Measurements from ENCODE around the gene CCDC82.

CCDC82 gene

DNA sequence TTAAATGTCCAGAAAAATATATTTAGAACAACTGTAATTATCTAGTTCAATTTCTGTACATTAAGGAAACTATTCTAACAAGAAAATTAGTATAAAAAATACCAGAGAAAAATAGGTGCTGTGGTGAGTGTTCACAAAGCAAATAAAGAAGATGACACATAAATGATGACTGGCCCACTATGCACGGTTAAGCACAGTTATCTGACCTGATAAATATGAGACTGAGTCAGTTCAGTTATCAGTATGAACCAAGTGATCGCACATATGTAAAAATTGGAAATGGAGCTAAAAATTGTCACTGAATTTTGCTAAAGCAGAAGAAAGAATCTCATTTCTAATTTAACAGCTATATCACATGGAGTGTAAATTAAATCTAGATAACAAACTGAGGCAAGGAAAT lies 27.9 kb downstream of the CCDC82 start:
- DNase-seq (ENCODE audit: low spot score) = no peak

GRCh38 chr11:96358321-96358720 lies 31.4 kb downstream of the CCDC82 start:
- no peak for DNase-seq (ENCODE audit: low spot score)

DNA sequence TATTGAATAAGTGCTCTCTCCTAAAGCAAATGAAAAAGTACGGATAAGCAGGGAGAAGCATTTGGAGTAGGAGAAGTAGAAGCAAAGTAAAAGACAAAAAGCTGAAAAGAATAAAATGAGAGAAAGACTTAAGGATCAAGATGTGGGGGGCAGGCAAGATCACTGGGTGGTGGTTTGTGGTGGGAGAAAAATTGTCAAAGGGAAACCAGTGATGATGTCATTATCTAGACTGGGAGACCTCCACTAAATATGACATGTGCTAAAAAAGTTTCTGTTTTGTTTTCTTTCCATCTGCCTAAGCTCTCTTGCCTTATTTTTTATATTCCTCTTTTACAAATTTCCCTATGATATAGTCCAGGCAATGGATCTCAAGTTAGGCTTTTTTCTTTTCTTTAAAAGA lies 31.9 kb downstream of the CCDC82 start:
- DNase-seq (ENCODE audit: low spot score) = no peak

DNA sequence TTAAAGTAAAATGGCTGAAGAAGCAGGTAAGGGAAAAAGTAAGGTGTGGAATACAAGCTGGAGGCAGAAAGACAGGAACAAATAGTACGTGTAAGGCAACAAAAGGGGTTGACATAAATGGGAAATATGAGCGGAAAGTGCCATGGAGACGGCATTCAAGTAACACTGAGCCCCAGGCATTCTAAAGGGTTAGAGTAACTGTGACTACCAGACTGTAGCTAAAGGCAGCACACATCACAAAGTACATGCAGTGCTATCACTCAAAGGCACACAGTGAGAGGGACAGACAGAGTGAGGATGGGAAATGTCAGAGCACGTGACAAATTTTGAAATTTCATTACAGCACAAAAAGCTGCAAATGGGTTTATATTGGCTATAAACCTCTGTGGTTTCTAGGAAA lies 32.9 kb downstream of the CCDC82 start:
- DNase-seq (ENCODE audit: low spot score) = no peak

DNA sequence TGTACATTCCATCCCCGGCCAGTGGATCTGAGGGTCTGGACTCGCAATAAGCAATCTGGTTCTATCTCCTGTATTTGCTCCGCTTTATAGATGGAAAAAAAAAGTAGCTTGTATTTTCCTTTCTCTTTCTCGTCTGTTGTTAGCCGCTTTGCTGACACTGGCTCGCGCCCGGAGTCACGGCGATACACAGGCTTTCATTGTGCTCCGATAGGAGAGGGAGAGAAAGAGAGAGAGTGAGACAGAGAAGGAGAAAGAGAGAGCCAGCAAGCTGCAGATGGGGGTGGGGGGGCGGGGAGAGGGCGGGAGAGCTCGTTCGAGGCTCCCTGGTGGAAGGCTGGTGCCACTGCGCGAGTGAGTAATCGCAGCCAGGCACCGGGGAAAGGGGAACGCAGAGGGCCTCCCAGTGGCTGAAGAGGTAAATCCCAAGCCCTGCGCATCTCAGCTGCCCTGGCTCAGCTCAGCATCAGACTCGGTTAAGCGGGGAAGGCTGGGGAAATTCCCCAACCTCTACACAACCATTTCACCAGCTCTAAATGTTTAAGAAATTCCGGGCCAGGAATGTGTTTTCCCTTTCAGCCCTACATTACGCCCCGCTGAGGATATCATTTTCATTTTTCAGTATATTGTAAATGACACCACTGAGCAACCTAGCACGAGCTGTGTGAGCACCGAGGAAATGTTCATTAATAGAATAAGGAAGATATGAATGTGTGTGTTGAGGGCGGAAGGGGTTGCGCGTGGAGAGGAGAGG lies 46.6 kb downstream of the CCDC82 start, which contains the start of gene MAML2:
MAML2 (minus strand) TSS at position 235 of the 751 bp plus-strand sequence. CDS start 1,300 bp downstream, outside the sequence.
- peak; percentile 93 for DNase-seq (ENCODE audit: low spot score)

- DNase-seq (ENCODE audit: low spot score) = no peak
These were observed 47.4 kb downstream of the CCDC82 start for GRCh38 chr11:96342014-96342960.

GRCh38 chr11:96341211-96342013 lies 48.3 kb downstream of the CCDC82 start:
- peak; percentile 54 for DNase-seq (ENCODE audit: low spot score)

DNA sequence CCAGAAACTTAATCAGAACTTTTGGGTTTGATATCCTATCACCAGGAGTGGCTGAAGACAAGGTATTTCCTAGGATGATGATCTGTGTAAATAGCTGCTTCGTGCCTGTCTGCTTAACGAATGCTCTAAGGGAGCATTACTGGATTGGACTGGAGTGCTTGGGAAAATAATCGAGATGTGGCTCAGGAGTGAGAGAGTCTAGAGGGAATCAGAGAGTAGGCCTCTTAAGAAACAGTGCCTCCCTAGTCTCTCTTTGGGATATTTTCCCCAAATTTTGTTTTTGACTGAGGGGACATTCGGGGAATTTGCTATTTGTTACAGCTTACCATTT lies 49.2 kb downstream of the CCDC82 start:
- DNase-seq (ENCODE audit: low spot score) = no peak

- DNase-seq (ENCODE audit: low spot score) = no peak
These were observed 49.8 kb downstream of the CCDC82 start for GRCh38 chr11:96339706-96340554.

GRCh38 chr11:96338910-96339705 lies 50.6 kb downstream of the CCDC82 start:
- no peak for DNase-seq (ENCODE audit: low spot score)

DNA sequence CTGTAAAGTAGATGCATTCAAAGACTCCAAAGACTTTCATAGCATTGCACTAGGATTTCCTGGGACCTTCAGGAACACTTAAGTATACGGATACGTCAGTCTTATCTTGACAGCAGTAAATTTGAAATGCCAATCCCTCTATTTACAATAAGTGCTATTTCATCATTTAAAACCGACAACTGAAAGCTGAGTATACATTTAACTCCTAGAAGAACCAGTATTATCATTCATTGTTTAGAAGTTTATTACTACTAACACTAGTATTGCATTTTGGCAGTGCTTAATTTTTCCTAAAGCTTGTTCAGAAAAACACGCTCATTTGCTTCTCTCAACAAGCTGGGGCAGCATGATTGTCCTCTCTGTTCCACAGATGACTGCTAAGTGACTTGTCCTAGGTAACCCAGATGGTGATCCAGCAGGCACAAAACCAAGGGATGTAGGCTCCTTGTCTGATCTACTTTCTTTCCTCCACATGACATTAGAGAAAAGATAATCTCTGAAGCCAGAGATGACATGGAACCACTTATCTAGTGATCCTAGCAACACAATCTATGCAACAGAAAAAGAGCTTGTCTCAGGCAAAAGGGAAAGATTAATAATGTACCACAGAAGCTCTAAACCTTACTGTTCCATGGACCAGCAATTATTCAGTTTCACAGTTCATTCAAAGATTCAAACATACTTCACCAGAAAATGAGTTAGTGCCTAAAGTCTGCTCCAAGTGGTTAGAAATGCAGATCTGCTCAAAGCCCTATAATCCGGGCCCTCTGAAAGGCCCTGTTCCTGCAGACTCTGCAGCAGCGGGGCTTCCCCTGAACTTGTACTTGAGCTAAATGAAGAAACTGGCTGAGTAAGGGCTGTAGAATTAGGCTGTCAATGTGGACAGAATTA lies 51.9 kb downstream of the CCDC82 start:
- no peak for DNase-seq (ENCODE audit: low spot score)

- DNase-seq (ENCODE audit: low spot score) = no peak
These were observed 54.3 kb downstream of the CCDC82 start for GRCh38 chr11:96335388-96335787.

GRCh38 chr11:96334219-96334618 lies 55.5 kb downstream of the CCDC82 start:
- DNase-seq (ENCODE audit: low spot score) = no peak

DNA sequence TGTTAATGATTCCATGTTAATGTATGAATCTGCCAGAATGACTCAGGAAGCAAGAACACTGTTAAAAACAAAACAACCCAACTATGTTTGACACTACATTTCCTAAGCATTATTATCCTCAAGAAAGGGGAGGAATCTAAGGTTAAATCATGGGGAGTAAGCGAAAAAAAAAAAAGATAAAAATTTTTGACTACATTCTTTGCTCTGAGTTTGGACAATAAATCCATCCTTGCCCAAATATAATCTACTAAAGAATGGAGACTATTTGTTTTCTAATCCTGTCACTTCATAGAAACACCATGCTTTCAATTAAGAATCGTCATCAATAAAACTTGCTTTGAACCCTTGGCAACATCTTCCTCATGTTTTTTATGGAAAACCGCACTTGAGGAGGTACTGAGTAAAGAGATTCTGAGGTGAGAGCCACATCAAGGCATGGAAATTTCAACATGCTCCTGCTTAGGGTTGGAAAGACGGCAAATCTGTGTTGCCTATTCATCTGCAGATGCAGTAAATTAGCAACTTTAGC lies 56.5 kb downstream of the CCDC82 start:
- no peak for DNase-seq (ENCODE audit: low spot score)

GRCh38 chr11:96332126-96332771 lies 57.5 kb downstream of the CCDC82 start:
- DNase-seq (ENCODE audit: low spot score) = no peak

DNA sequence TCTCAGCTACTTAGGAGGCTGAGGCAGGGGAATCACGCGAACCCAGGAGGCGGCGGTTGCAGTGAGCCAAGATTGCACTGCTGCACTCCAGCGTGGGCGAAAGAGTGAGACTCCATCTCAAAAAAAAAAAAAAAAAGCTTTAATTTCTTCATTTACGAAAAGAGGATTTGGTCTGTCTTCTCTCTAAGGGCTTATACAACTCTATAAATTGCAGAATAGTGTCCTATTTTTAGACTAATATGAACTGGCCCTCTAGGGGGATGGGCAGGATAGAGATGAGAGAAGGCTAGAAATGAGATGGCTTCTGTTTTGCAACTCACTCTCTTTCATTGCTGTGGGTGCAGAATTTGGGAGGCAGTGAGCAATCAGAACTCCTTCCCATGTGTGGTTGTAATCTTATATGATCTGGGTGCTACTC lies 58.0 kb downstream of the CCDC82 start:
- no peak for DNase-seq (ENCODE audit: low spot score)

DNA sequence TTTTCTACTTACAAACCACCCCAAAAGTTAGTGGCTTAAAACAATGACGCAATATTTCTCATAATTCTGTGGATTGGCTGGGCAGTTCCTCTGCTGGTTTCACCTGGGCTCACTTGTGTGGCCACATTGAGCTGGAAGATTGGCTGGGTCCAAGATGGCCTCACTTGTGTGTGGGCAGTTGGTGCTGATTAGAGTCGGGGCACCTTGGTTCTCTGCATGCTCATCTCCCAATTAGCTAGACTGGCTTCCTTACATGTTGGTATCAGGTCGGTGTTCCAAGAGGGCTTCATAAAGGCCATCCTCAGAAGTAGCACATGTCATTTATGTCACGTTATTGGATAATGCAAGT lies 59.2 kb downstream of the CCDC82 start:
- DNase-seq (ENCODE audit: low spot score) = no peak

GRCh38 chr11:96329855-96330510 lies 59.7 kb downstream of the CCDC82 start:
- DNase-seq (ENCODE audit: low spot score) = no peak
